KOPT-K1 (cell line): ENCODE results near the gene CSNK2B.

Experiments
- H3K27ac ChIP-seq: fragments of 200-600 bp; sonication (generic); 2 replicates; pipeline ENCODE4 v1.5.1; 2016; ENCODE audit warnings: antibody characterized with exemption, mild to moderate bottlenecking, low read depth, low read length; ENCODE audit not compliant: poor library complexity, severe bottlenecking
- H3K36me3 ChIP-seq: fragments of 200-600 bp; sonication (generic); 2 replicates; pipeline ENCODE4 v1.5.1; 2017; ENCODE audit warnings: antibody characterized with exemption, mild to moderate bottlenecking, low read length, moderate library complexity; ENCODE audit not compliant: insufficient read depth
- H3K9me3 ChIP-seq: fragments of 200-600 bp; sonication (generic); 2 replicates; pipeline ENCODE4 v1.5.1; 2017; ENCODE audit warnings: antibody characterized with exemption, low read length, mild to moderate bottlenecking; ENCODE audit not compliant: insufficient read depth, poor library complexity, severe bottlenecking

CSNK2B gene

GRCh38 chr6:31663126-31663960 lies 2.5 kb upstream of the CSNK2B start:
- Histone ChIP-seq H3K36me3 (peaks cover 57% of the 10 kb centered on the region), H3K27ac (peak overlapping the region; percentile 96)

GRCh38 chr6:31663961-31664789 lies 1.7 kb upstream of the CSNK2B start:
- Histone ChIP-seq H3K27ac (peak overlapping the region; percentile 96), H3K36me3 (peaks cover 60% of the 10 kb centered on the region), H3K9me3 (no peaks in the 10 kb centered on the region)

More at GRCh38 chr6:31663126-31663960, 2.5 kb upstream of the CSNK2B start:
- no peaks in the 10 kb centered on the region for H3K9me3 ChIP-seq

DNA sequence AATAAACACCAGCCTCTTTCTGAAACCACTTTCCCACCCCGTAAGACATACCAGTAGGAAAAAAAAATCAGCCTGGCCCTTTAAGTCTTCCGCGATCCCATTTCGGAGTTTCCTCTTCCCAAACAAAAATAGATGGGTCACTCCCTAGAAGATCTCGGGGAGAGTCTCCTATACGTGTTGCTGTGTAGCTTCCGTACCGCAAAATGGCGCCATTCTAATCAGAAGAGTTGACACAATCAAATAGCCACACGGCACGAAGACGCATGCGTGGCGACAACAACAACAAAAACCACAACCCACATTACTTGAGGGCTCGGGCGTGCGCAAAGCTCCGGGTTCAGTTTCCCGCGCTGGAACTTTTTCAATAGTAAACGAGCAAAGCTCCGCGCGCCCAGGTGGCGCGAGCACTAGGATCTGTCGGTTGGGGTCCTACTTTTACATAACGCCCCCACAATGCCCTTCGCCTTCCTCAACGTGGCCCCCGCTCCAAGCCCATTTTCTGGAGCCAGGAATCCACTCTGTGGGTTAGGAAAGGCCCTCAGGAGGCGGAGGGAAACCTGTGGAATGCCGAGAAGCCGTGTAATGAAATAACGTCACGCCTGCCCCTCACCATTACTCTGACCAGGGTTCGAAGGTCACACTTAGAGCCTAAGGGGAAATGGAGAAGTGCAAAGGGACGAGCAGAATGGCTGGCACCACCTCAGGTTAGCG lies 935 bp upstream of the CSNK2B start, which contains the start of gene GPANK1:
GPANK1 (minus strand) TSS at position 208 of the 711 bp plus-strand sequence. CDS start 519 bp downstream, outside the sequence.
- H3K27ac ChIP-seq: peak within 1 kb of the TSS; percentile 96
- peaks cover 64% of the 10 kb centered on the region for H3K36me3 ChIP-seq
- H3K9me3 ChIP-seq: no peaks in the 10 kb centered on the region

GRCh38 chr6:31666337-31666965 lies 571 bp downstream of the CSNK2B start:
- Histone ChIP-seq H3K27ac (peak overlapping the region; percentile 96), H3K36me3 (peaks cover 76% of the 10 kb centered on the region), H3K9me3 (no peaks in the 10 kb centered on the region)

DNA sequence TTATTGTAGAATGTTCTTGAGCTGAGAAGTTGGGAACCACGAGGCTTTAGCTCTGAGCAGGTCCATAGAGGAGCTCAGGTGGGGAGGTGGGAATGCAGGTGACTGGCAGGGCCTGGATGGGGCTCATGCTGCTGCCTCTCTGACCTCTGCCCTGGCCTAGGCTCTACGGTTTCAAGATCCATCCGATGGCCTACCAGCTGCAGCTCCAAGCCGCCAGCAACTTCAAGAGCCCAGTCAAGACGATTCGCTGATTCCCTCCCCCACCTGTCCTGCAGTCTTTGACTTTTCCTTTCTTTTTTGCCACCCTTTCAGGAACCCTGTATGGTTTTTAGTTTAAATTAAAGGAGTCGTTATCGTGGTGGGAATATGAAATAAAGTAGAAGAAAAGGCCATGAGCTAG lies 3.8 kb downstream of the CSNK2B start, which contains the start of gene LY6G5B:
LY6G5B (plus strand) TSS at position 301 of the 400 bp plus-strand sequence. CDS start 975 bp downstream, outside the sequence.
- peaks cover 77% of the 10 kb centered on the region for H3K36me3 ChIP-seq

DNA sequence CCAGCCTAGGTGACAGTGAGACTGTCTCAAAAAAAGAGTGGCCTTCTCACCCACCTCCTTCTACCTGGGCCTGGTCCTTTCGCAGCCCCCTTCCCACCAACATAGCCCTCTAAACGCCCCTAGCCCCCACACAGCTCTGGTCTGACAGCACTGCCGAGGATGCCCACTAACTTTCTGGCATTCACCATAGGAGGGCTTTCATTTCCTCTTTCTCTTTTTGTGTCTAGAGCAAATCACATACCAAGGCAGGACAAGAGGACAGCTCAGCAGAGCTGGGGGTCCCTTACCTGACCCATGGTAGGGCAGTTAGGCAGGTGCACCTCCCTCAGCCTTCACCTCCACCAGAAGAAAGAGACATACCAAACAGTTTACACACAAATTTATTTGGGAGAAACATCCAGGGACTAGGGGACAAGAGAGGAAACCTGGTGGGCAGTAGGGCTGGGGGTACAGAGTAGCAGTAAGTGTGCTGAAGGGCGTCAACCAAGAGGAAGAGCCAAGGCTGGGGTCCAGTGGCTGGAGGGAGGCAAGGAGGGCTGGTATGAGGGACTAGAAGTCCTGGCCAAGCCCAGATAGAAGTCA lies 10.5 kb downstream of the CSNK2B start:
- no peaks in the 10 kb centered on the region for H3K9me3 ChIP-seq
- no peak overlapping the region for H3K27ac ChIP-seq
- H3K36me3 ChIP-seq: peaks cover 35% of the 10 kb centered on the region

More for the DNA sequence above, 3.8 kb downstream of the CSNK2B start, which contains the start of gene LY6G5B:
- H3K27ac ChIP-seq: no peak within 1 kb of the TSS
- no peaks in the 10 kb centered on the region for H3K9me3 ChIP-seq

DNA sequence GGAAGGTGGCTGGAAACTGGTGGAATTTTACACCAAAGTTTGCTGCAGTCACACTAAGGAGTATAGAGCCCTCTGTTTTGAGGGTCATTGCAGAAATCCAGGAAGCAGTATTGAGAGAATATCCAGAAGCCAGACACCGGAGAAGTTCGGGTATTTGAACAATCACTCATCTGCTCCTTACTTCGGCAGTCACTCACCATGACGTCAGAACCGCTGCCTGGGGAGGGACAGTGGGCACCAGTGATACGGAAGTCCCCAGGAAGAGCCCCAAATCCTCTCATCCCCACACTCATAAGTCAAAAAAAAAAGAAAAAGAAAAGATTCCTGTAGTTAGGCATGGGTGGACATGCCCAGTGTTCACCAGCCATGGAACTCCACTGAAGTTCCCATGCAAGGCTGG lies 11.0 kb downstream of the CSNK2B start:
- no peaks in the 10 kb centered on the region for H3K9me3 ChIP-seq
- no peak overlapping the region for H3K27ac ChIP-seq
- peaks cover 31% of the 10 kb centered on the region for H3K36me3 ChIP-seq

GRCh38 chr6:31677955-31678354 lies 12.1 kb downstream of the CSNK2B start:
- peaks cover 21% of the 10 kb centered on the region for H3K36me3 ChIP-seq
- H3K9me3 ChIP-seq: no peaks in the 10 kb centered on the region
- no peak overlapping the region for H3K27ac ChIP-seq

DNA sequence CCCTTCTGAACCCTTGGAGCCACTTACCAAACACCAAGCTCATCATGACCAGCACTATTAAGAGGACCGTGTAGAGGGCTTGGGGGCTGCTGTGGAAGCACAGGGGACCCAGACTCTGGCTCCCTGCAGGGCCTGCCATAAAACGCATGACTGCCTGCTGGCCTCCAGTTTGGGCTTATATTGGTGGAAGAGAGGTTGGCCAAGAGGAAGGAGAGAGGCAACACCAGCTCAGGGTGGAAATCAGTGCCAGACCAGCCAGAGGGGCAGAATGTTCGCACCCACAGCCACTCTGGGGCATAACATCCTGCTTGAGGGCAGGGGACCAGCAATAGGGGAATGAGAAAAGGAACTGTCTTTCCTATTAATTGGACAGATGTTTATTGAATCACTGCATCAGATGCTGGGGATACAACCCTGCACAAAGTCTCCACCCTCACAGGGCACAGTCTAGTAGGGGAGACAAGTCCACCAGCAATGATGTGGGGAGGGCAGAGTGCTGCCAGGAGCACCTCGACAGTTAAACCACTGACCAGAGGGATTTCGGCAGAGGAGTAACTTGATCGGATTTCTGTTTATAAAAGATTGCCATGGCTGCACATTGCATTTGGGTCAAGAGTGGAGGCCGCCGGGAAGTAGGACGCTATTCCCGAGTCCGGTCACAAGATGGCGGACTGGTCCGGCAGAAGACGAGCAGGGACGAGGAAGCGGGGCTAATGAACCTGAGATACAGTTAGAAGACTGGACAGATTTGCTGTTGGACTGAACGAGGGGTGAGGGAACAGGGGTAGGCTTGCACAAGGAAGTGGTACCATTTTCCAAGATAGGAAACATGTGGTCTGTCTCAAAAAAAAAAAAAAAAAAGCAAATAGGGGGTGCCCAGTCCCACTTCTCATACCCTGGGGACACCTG lies 14.6 kb downstream of the CSNK2B start, which contains the start of gene LY6G5C:
LY6G5C (minus strand) TSS at position 842 of the 909 bp plus-strand sequence; CDS start at position 148, 694 bp downstream.
- Histone ChIP-seq H3K36me3 (peaks cover 23% of the 10 kb centered on the region; the same call in 1 of the 2 replicates), H3K27ac (no peak within 1 kb of the TSS), H3K9me3 (no peaks in the 10 kb centered on the region)

- peaks cover 31% of the 10 kb centered on the region for H3K36me3 ChIP-seq
- no peak overlapping the region for H3K27ac ChIP-seq
- H3K9me3 ChIP-seq: no peaks in the 10 kb centered on the region
Measured at GRCh38 chr6:31681135-31681671, 15.3 kb downstream of the CSNK2B start.

GRCh38 chr6:31683591-31683990 lies 17.7 kb downstream of the CSNK2B start:
- peaks cover 55% of the 10 kb centered on the region for H3K36me3 ChIP-seq

GRCh38 chr6:31686483-31686882 lies 20.6 kb downstream of the CSNK2B start:
- Histone ChIP-seq H3K27ac (no peak overlapping the region), H3K36me3 (peaks cover 83% of the 10 kb centered on the region), H3K9me3 (no peaks in the 10 kb centered on the region)

More at GRCh38 chr6:31683591-31683990, 17.7 kb downstream of the CSNK2B start:
- H3K9me3 ChIP-seq: no peaks in the 10 kb centered on the region
- no peak overlapping the region for H3K27ac ChIP-seq

DNA sequence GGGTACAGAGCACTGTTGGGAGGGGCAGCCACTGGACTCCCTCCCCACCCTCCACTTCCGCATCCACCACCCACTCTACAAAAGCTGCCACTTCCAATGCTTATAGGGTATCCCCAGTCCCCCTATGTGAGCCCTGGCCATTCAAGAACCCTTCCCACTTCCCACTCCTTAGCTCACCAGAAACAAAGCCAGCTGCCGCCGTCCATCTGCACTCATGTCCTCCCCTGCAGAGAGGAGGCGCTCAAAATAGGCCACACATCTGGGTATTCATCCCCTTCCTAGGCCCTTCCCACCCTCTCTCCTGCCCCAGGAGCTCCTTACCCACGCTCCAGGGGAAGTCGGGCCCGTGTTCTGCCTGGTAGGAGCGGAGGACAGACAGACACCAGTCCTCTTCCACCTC lies 21.4 kb downstream of the CSNK2B start:
- Histone ChIP-seq H3K27ac (no peak overlapping the region), H3K36me3 (peaks cover 92% of the 10 kb centered on the region), H3K9me3 (no peaks in the 10 kb centered on the region)
